Fibroblast of lung (primary cell): Measurements from ENCODE around the gene PRKCQ.

Source experiments
- EZH2 ChIP-seq: IDR thresholded peaks from 2 replicates; pipeline ENCODE4 v1.5.1; 2012; ENCODE audit warnings: low read length, control low read depth, mild to moderate bottlenecking; ENCODE audit errors: missing control alignments
- TF ChIP-seq, protein P1 (sequence below), 2 donors: IDR thresholded peaks in 1 of 2; conservative IDR thresholded peaks in 1 of 2; 1 replicate in 1 of 2; 2 replicates in 1 of 2; pipeline ENCODE4 v1.5.1; 2011 to 2012; ENCODE audit warnings: low read length in 2 of 2, control low read depth in 1 of 2, inconsistent platforms in 1 of 2, low read depth in 1 of 2, mild to moderate bottlenecking in 1 of 2

DNA sequence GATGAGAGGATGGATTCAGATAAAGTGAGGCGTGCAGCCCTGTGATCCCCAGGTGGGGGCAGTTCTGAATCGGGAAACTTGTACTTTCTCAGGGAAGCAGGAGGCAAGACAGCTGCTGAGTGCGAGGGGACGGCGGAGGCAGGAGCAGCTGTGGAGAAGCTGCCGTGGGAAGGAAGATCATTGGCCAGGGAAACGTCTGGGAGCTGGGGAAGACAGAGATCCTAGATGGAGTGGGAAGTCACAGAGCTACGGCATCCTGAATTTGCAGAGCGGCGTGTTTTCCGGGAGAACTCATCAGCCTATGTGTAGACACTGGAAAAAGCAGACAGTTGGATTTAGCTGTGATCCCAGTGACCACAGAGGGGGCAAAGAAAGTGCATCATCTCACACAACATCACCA lies 9.2 kb downstream of the PRKCQ start:
- TF ChIP-seq, protein P1, sequence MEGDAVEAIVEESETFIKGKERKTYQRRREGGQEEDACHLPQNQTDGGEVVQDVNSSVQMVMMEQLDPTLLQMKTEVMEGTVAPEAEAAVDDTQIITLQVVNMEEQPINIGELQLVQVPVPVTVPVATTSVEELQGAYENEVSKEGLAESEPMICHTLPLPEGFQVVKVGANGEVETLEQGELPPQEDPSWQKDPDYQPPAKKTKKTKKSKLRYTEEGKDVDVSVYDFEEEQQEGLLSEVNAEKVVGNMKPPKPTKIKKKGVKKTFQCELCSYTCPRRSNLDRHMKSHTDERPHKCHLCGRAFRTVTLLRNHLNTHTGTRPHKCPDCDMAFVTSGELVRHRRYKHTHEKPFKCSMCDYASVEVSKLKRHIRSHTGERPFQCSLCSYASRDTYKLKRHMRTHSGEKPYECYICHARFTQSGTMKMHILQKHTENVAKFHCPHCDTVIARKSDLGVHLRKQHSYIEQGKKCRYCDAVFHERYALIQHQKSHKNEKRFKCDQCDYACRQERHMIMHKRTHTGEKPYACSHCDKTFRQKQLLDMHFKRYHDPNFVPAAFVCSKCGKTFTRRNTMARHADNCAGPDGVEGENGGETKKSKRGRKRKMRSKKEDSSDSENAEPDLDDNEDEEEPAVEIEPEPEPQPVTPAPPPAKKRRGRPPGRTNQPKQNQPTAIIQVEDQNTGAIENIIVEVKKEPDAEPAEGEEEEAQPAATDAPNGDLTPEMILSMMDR (conservative IDR thresholded peaks at IDR 0.05 in 1 of 2, IDR thresholded peaks at IDR 0.05 in 1 of 2; ENCODE audit: low read depth in 1 of 2, low read length in 2 of 2), result no peak
- no peak for TF ChIP-seq EZH2
